Measurements from ENCODE around the gene GUCD1.

DNA sequence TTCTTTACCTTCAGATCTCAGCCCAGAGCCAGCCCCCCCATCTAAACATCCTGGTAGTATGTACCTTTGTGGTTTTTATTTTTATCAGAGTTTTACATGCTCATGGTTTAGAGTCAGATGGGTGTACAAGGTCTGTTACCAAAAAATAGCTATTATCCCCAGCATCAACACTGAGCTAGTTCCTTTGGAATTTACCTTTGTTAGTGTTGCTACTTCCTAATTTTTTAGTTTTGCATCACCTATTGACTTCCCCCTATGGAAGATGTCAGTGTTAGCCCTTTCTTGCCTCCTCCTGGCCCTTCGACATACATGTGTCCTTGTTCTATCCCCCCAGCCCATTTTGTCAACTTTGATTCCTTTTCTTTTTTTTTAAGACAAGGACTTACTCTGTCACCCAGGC is 52.4 kb downstream of the GUCD1 start:
- TF ChIP-seq CTCF (conservative IDR thresholded peaks at IDR 0.05) (no peak), ZFX (IDR thresholded peaks at IDR 0.05) (no peak)

All from C4-2B (cell line).